GM19193 (cell line): ENCODE measurements around the gene ARL3.

Source experiments
- POLR2A ChIP-seq: IDR thresholded peaks from 4 replicates; pipeline ENCODE4 v1.6.1; 2011; ENCODE audit not compliant: insufficient read depth, insufficient read length; ENCODE audit errors: extremely low read depth

Gene ARL3

GRCh38 chr10:102644646-102645387 is 69.4 kb downstream of the ARL3 start:
- peak; percentile 58 for TF ChIP-seq POLR2A

- peak; percentile 47 for TF ChIP-seq POLR2A
Observed at GRCh38 chr10:102644066-102644645, 70.0 kb downstream of the ARL3 start, which contains the start of gene TRIM8. Gene TRIM8, plus strand, starts transcription at chr10:102644479. Its CDS starts 139 bp downstream, at chr10:102644618.

- TF ChIP-seq POLR2A: no peak
Observed at GRCh38 chr10:102643336-102644065, 70.7 kb downstream of the ARL3 start.

GRCh38 chr10:102642736-102643335 is 71.4 kb downstream of the ARL3 start:
- no peak for TF ChIP-seq POLR2A

- peak; percentile 73 for TF ChIP-seq POLR2A
Observed at GRCh38 chr10:102641880-102642735, 72.1 kb downstream of the ARL3 start.

- TF ChIP-seq POLR2A: no peak
Observed at GRCh38 chr10:102641402-102641801, 72.8 kb downstream of the ARL3 start.

GRCh38 chr10:102639537-102639936 is 74.7 kb downstream of the ARL3 start:
- no peak for TF ChIP-seq POLR2A

- TF ChIP-seq POLR2A: no peak
Observed at GRCh38 chr10:102635377-102635776, 78.8 kb downstream of the ARL3 start.

GRCh38 chr10:102634686-102635085 is 79.5 kb downstream of the ARL3 start:
- no peak for TF ChIP-seq POLR2A

- TF ChIP-seq POLR2A: no peak
Observed at GRCh38 chr10:102633848-102634247, 80.3 kb downstream of the ARL3 start.

GRCh38 chr10:102633287-102633686 is 80.9 kb downstream of the ARL3 start:
- TF ChIP-seq POLR2A: no peak

- no peak for TF ChIP-seq POLR2A
Observed at GRCh38 chr10:102632394-102633111, 81.6 kb downstream of the ARL3 start.

GRCh38 chr10:102631525-102632393 is 82.4 kb downstream of the ARL3 start:
- TF ChIP-seq POLR2A: no peak
